Lung (tissue), 12 donors: Measurements from ENCODE around the gene SCYGR4. TPM values are rescaled to one million over a fixed set of nuclear protein-coding genes. Genes with fewer than 3 reads are reported as not detected.

Source experiments
- ATAC-seq: fragments of 200-7000 bp; cut with Tn5 transposase; one replicate; pipeline ENCODE4 v1.9.1; 2020; ENCODE audit warnings: moderate number of reproducible peaks; ENCODE audit not compliant: insufficient read depth, low FRiP score
- DNase-seq, 3 donors: peaks; one replicate each; pipeline ENCODE4 v3.0.0-alpha.2; 2013 to 2017
- H3K27ac ChIP-seq, 2 donors: one replicate each; pipeline ENCODE4 v1.5.1; 2013; ENCODE audit warnings: mild to moderate bottlenecking in 2 of 2, moderate library complexity in 2 of 2, control low read depth in 1 of 2, inconsistent platforms in 1 of 2, low read depth in 1 of 2, low read length in 1 of 2
- H3K27me3 ChIP-seq, 3 donors: one replicate each; pipeline ENCODE4 v1.5.1; 2013; ENCODE audit warnings: low read length in 2 of 3; ENCODE audit not compliant: control insufficient read depth in 3 of 3, insufficient read depth in 3 of 3
- H3K36me3 ChIP-seq, 4 donors: one replicate each; pipeline ENCODE4 v1.5.1; 2013; ENCODE audit warnings: low read length in 4 of 4, mild to moderate bottlenecking in 1 of 4, moderate library complexity in 1 of 4; ENCODE audit not compliant: control insufficient read depth in 4 of 4, insufficient read depth in 4 of 4
- H3K4me1 ChIP-seq, 5 donors: one replicate each; pipeline ENCODE4 v1.5.1; 2013; ENCODE audit warnings: low read length in 5 of 5, mild to moderate bottlenecking in 2 of 5, moderate library complexity in 1 of 5; ENCODE audit not compliant: control insufficient read depth in 5 of 5, insufficient read depth in 5 of 5
- H3K4me3 ChIP-seq: one replicate; pipeline ENCODE4 v1.5.1; 2013; ENCODE audit warnings: mild to moderate bottlenecking, control low read depth, moderate library complexity
- H3K9ac ChIP-seq, 2 donors: one replicate each; pipeline ENCODE4 v1.5.1; 2013; ENCODE audit warnings: low read length in 2 of 2, control low read depth in 1 of 2; ENCODE audit not compliant: insufficient read depth in 1 of 2
- H3K9me3 ChIP-seq, 4 donors: one replicate each; pipeline ENCODE4 v1.5.1; 2013; ENCODE audit warnings: low read length in 3 of 4, mild to moderate bottlenecking in 1 of 4, moderate library complexity in 1 of 4; ENCODE audit not compliant: control insufficient read depth in 4 of 4, insufficient read depth in 3 of 4
- CTCF ChIP-seq: IDR thresholded peaks from 2 replicates; pipeline ENCODE4 v1.5.1; 2012; ENCODE audit warnings: mild to moderate bottlenecking; ENCODE audit errors: control extremely low read depth, extremely low read depth
- WGBS, 2 donors: extraction: QIAGEN DNeasy Blood & Tissue Kit; methylation state at CpG; one replicate each; pipeline ENCODE4 v1.1.7; 2013; 5-methylcytosine and 5-hydroxymethylcytosine counted together
- polyA plus RNA-seq, 2 donors: library from polyadenylated mRNA; stranded (reverse); fragments of 200-250 nt; gene quantifications; one replicate each; pipeline ENCODE4 v1.2.1, GENCODE V29; 2013
- total RNA-seq, 2 donors: library from RNA; depleted of rRNA in 1 of 2; stranded (reverse); fragments of >200 nt in 1 of 2; gene quantifications; one replicate each; pipeline ENCODE4 v1.2.1, GENCODE V29; 2014 to 2021
- donor health status: control.
- donor health status: control.
- donor health status: Bipolar disorder and iron deficiency.
- donor health status: healthy.
- donor health status: DM: yes; HTN: yes; CAD: no.

Gene SCYGR4
- total and polyA plus RNA-seq, 4 donors, result not detected

GRCh38 chr2:227606476-227606875 is 10.8 kb upstream of the SCYGR4 start:
- no peak overlapping the region for H3K27ac ChIP-seq
- no peaks in the 10 kb centered on the region for H3K36me3 ChIP-seq
- ATAC-seq (no peak), DNase-seq (no peak)
- no peak overlapping the region for H3K9ac ChIP-seq
- TF ChIP-seq CTCF, result no peak
- peaks cover 0 to 4% (median 2%) of the 10 kb centered on the region in 5 donors for H3K4me1 ChIP-seq
- no peaks in the 10 kb centered on the region for H3K27me3 ChIP-seq
- WGBS, 2 donors, result 76 to 95% methylated on average over 1 of the region's 1 CpG
- H3K9me3 ChIP-seq, result no peaks in the 10 kb centered on the region
- no peak overlapping the region for H3K4me3 ChIP-seq

- H3K27ac ChIP-seq, result no peak overlapping the region
- peaks cover 0 to 4% (median 2%) of the 10 kb centered on the region in 5 donors for H3K4me1 ChIP-seq
- H3K9me3 ChIP-seq, result no peaks in the 10 kb centered on the region
- WGBS, 2 donors, result 38 to 52% methylated on average over 3 of the region's 3 CpGs
- no peaks in the 10 kb centered on the region for H3K36me3 ChIP-seq
- no peak overlapping the region for H3K4me3 ChIP-seq
- ATAC-seq, result no peak
- no peak overlapping the region for H3K9ac ChIP-seq
- no peak for DNase-seq
- no peak for TF ChIP-seq CTCF
- no peaks in the 10 kb centered on the region for H3K27me3 ChIP-seq
Observed at GRCh38 chr2:227607941-227608340, 9.4 kb upstream of the SCYGR4 start.

GRCh38 chr2:227608561-227609338 is 8.5 kb upstream of the SCYGR4 start:
- no peaks in the 10 kb centered on the region for H3K9me3 ChIP-seq
- peaks cover 0 to 4% (median 2%) of the 10 kb centered on the region in 5 donors for H3K4me1 ChIP-seq
- no peaks in the 10 kb centered on the region for H3K36me3 ChIP-seq
- DNase-seq, result peak in 2 of 3 donors; percentile 21 to 59
- ATAC-seq, result no peak
- H3K4me3 ChIP-seq, result no peak overlapping the region
- no peak for TF ChIP-seq CTCF
- H3K27ac ChIP-seq, result no peak overlapping the region
- H3K9ac ChIP-seq, result no peak overlapping the region
- 38 to 51% methylated on average over 15 to 16 of the region's 16 CpGs for WGBS, 2 donors
- no peaks in the 10 kb centered on the region for H3K27me3 ChIP-seq
